ENCODE measurements around the gene ACER2. TPM values are rescaled to one million over a fixed set of nuclear protein-coding genes. Genes with fewer than 3 reads are reported as not detected.

Gene ACER2
- total and polyA plus RNA-seq, 4 donors, result 1.0 to 11.2 (median 3.3) TPM

DNA sequence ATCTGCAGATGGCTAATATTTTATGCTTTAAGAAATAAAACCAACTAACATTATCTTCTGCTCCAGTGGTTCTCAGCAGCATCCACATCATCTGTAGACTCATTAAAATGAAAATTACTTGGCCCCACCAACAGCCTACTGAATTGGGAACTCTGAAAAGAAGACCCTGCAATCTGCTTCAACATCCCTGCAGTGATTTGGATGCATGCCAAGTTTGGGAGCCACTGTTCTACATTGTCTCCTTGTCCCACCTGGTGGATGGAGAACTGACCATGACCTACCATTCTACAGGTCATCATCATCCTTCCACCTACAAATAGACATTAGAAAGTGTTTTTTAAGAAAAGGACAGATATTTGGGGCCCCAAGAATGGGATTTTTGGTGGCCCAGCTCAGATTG lies 71.1 kb downstream of the ACER2 start:
- H3K4me1 ChIP-seq (ENCODE audit: control insufficient read depth in 1 of 2, insufficient read depth in 2 of 2, low read length in 2 of 2), result no peaks in the 10 kb centered on the region
- no peaks in the 10 kb centered on the region for H3K36me3 ChIP-seq (ENCODE audit: control insufficient read depth in 1 of 2, insufficient read depth in 2 of 2, low read length in 1 of 2)
- no peak overlapping the region for H3K27ac ChIP-seq (ENCODE audit: low read depth in 1 of 2, low read length in 2 of 2)
- H3K27me3 ChIP-seq (ENCODE audit: control insufficient read depth in 1 of 2, insufficient read depth in 2 of 2, low read length in 1 of 2), result no peaks in the 10 kb centered on the region
- DNase-seq (no peak), ATAC-seq (ENCODE audit: low FRiP score) (no peak)
- no peak overlapping the region for H3K4me3 ChIP-seq (ENCODE audit: low read length in 2 of 2)
- intact Hi-C loops (cut with DNase I), result no loop called here
- H3K9me3 ChIP-seq (ENCODE audit: control insufficient read depth, low read length), result no peaks in the 10 kb centered on the region

DNA sequence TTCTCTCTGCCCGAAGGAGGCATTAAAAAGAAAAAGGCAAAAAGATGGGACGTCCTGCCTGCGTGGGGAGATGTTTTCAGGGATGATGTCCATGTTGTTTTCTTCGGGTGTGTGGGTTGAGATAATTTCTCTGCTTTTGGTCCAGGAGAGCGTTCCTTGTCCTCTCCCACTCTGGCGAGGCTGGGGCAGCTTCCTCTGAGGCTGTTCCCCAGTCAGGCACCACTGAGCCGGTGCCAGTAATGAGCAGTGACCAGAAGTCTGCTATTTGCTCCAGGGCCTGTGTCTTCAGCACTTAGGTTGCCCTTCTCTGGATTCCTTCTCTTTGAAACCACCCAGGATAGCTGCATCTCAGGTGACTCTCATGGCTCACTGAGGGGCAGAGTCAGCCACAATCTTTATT lies 71.5 kb downstream of the ACER2 start:
- 83 to 88% methylated on average over 7 of the region's 7 CpGs for WGBS, 2 donors
- H3K27me3 ChIP-seq (ENCODE audit: control insufficient read depth in 1 of 2, insufficient read depth in 2 of 2, low read length in 1 of 2), result no peaks in the 10 kb centered on the region
- no peak overlapping the region for H3K27ac ChIP-seq (ENCODE audit: low read depth in 1 of 2, low read length in 2 of 2)
- H3K9me3 ChIP-seq (ENCODE audit: control insufficient read depth, low read length), result peaks cover 1% of the 10 kb centered on the region
- ATAC-seq (ENCODE audit: low FRiP score) (no peak), DNase-seq (no peak)
- H3K36me3 ChIP-seq (ENCODE audit: control insufficient read depth in 1 of 2, insufficient read depth in 2 of 2, low read length in 1 of 2), result no peaks in the 10 kb centered on the region
- no peak overlapping the region for H3K4me3 ChIP-seq (ENCODE audit: low read length in 2 of 2)
- intact Hi-C loops (cut with DNase I), result no loop called here
- H3K4me1 ChIP-seq (ENCODE audit: control insufficient read depth in 1 of 2, insufficient read depth in 2 of 2, low read length in 2 of 2), result no peaks in the 10 kb centered on the region

DNA sequence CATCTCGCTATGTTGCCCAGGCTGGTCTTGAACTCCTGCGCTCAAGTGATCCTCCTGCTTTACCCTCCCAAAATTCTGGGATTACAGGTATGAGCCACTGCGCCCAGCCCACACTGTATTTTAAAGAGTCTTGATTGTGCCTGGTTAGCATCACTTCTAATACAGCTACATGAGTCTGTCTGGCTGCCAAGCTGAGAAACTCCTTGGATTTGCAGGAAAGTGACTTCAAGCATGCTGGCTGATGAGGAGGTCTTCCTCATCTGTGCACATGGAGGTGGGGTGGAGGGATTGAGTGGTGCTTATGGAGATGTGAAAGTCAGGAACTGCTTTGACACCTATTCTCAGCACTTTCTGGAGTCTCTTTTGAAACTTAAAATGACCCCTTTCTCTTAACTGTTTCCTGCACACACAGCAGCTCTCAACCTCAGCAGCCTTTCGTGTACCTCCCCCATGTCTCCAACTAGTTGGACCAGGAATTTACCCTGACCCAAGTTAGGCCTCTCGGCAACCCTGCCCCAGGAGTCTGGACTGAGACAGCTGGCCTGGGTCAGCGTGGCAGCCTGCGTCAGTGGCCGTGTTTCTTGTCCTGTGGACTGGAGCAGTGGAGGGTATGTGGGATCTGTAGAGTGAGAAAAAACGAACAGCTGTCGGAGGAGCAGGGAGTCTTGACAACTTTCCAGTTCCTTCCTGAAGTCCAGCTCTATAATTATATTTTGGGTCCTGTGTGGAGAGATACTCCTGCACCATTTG lies 72.5 kb downstream of the ACER2 start:
- ATAC-seq (ENCODE audit: low FRiP score) (no peak), DNase-seq (no peak)
- Histone ChIP-seq H3K4me1 (ENCODE audit: control insufficient read depth in 1 of 2, insufficient read depth in 2 of 2, low read length in 2 of 2) (no peaks in the 10 kb centered on the region), H3K9me3 (ENCODE audit: control insufficient read depth, low read length) (peaks cover 1% of the 10 kb centered on the region), H3K36me3 (ENCODE audit: control insufficient read depth in 1 of 2, insufficient read depth in 2 of 2, low read length in 1 of 2) (no peaks in the 10 kb centered on the region), H3K27me3 (ENCODE audit: control insufficient read depth in 1 of 2, insufficient read depth in 2 of 2, low read length in 1 of 2) (no peaks in the 10 kb centered on the region), H3K4me3 (ENCODE audit: low read length in 2 of 2) (no peak overlapping the region), H3K27ac (ENCODE audit: low read depth in 1 of 2, low read length in 2 of 2) (no peak overlapping the region)
- intact Hi-C loops (cut with DNase I), result no loop called here
- WGBS, 2 donors, result 71 to 73% methylated on average over 10 of the region's 10 CpGs

DNA sequence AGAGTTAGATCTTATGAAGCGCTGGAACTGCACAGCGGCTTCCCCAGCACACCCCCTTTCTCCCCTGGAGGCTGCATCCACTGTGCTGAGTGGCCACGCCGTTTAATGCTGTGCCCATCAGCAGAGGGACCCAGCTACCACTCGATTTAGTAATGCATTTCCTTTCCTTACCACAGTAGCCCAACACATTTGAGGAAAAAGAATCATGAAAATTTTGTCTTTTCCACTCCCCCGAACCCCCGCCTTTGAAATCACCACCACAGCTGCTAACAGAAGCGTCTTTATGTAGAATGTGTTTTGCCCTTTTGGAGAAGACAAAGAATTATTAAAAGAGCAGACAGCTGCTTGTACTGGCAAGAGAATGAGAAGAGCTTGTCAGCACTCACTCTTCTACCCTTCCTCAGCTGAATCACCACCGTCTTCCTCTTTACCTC lies 73.2 kb downstream of the ACER2 start:
- Histone ChIP-seq H3K4me3 (ENCODE audit: low read length in 2 of 2) (no peak overlapping the region), H3K27ac (ENCODE audit: low read depth in 1 of 2, low read length in 2 of 2) (no peak overlapping the region), H3K9me3 (ENCODE audit: control insufficient read depth, low read length) (peaks cover 1% of the 10 kb centered on the region), H3K4me1 (ENCODE audit: control insufficient read depth in 1 of 2, insufficient read depth in 2 of 2, low read length in 2 of 2) (no peaks in the 10 kb centered on the region), H3K36me3 (ENCODE audit: control insufficient read depth in 1 of 2, insufficient read depth in 2 of 2, low read length in 1 of 2) (no peaks in the 10 kb centered on the region), H3K27me3 (ENCODE audit: control insufficient read depth in 1 of 2, insufficient read depth in 2 of 2, low read length in 1 of 2) (no peaks in the 10 kb centered on the region)
- DNase-seq (no peak), ATAC-seq (ENCODE audit: low FRiP score) (no peak)
- 65 to 72% methylated on average over 9 of the region's 9 CpGs for WGBS, 2 donors
- intact Hi-C loops (cut with DNase I), result no loop called here

DNA sequence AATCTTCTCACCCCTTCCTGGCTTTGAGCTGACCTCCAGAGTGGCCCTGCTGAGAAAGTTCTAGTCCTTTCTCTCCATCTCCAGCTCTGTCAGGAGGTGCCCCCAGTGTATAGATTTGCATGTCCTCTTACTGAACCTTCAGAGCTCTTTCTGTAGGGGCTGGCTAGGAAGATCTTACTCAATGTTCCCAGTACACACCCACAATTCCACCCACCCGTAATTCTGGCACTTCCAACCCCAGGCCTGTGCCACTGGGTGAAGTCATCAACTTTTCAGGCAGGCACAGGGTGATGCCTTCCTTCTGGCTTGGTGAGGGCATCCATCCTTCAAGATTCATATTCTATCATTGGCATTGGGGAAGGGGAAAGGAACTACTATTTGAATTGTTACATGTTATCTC lies 75.9 kb downstream of the ACER2 start:
- Histone ChIP-seq H3K4me1 (ENCODE audit: control insufficient read depth in 1 of 2, insufficient read depth in 2 of 2, low read length in 2 of 2) (no peaks in the 10 kb centered on the region), H3K36me3 (ENCODE audit: control insufficient read depth in 1 of 2, insufficient read depth in 2 of 2, low read length in 1 of 2) (no peaks in the 10 kb centered on the region), H3K27me3 (ENCODE audit: control insufficient read depth in 1 of 2, insufficient read depth in 2 of 2, low read length in 1 of 2) (no peaks in the 10 kb centered on the region), H3K9me3 (ENCODE audit: control insufficient read depth, low read length) (peaks cover 1% of the 10 kb centered on the region), H3K27ac (ENCODE audit: low read depth in 1 of 2, low read length in 2 of 2) (no peak overlapping the region), H3K4me3 (ENCODE audit: low read length in 2 of 2) (no peak overlapping the region)
- DNase-seq, result no peak
- 43 to 45% methylated on average over 1 of the region's 1 CpG for WGBS, 2 donors
- intact Hi-C loops (cut with DNase I), result no loop called here
- ATAC-seq (ENCODE audit: low FRiP score), result no peak

DNA sequence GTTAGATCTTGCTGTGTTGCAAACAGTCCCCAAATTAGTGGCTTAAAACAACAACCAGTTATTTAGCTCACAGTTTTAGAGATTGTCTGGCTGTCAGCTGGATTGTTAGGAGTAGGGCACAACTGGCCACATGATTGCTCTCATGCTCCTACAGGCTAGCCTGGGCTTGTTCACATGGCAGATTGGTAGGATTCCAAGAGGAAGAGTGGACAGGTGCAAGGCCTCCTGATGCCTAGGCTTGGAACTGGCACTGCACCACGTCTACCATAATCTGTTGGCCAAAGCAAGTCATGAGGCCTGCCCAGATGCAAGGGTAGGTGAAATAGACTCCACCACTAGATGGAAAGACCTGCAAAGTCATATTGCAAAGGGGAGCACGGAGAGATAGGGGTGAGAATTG lies 76.4 kb downstream of the ACER2 start:
- ATAC-seq (ENCODE audit: low FRiP score), result no peak
- Histone ChIP-seq H3K4me1 (ENCODE audit: control insufficient read depth in 1 of 2, insufficient read depth in 2 of 2, low read length in 2 of 2) (no peaks in the 10 kb centered on the region), H3K27me3 (ENCODE audit: control insufficient read depth in 1 of 2, insufficient read depth in 2 of 2, low read length in 1 of 2) (no peaks in the 10 kb centered on the region), H3K27ac (ENCODE audit: low read depth in 1 of 2, low read length in 2 of 2) (no peak overlapping the region), H3K4me3 (ENCODE audit: low read length in 2 of 2) (no peak overlapping the region), H3K9me3 (ENCODE audit: control insufficient read depth, low read length) (peaks cover 1% of the 10 kb centered on the region), H3K36me3 (ENCODE audit: control insufficient read depth in 1 of 2, insufficient read depth in 2 of 2, low read length in 1 of 2) (no peaks in the 10 kb centered on the region)
- 77 to 80% methylated on average over 2 of the region's 2 CpGs for WGBS, 2 donors
- intact Hi-C loops (cut with DNase I), result no loop called here
- no peak for DNase-seq

DNA sequence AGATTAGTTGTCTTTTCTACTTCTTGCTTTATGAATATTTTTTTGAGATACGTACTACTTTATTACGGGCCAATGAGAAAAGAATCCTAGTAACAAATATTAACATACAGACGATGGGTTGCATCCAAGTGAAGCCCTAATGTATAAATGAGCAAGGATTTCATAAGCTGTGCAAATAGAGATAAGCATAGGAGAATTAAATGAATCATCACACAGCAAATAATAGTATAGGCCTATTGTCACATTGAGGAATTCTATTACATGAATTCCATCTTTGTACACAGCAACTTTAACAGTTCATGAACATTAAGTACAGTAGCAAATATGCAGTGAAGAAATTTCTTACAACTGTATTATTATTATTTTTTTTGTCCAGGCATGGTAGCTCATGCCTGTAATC lies 78.0 kb downstream of the ACER2 start:
- DNase-seq (no peak), ATAC-seq (ENCODE audit: low FRiP score) (no peak)
- no peaks in the 10 kb centered on the region for H3K4me1 ChIP-seq (ENCODE audit: control insufficient read depth in 1 of 2, insufficient read depth in 2 of 2, low read length in 2 of 2)
- no peak overlapping the region for H3K4me3 ChIP-seq (ENCODE audit: low read length in 2 of 2)
- H3K9me3 ChIP-seq (ENCODE audit: control insufficient read depth, low read length), result peaks cover 1% of the 10 kb centered on the region
- intact Hi-C loops (cut with DNase I), result no loop called here
- no peaks in the 10 kb centered on the region for H3K36me3 ChIP-seq (ENCODE audit: control insufficient read depth in 1 of 2, insufficient read depth in 2 of 2, low read length in 1 of 2)
- no peaks in the 10 kb centered on the region for H3K27me3 ChIP-seq (ENCODE audit: control insufficient read depth in 1 of 2, insufficient read depth in 2 of 2, low read length in 1 of 2)
- no peak overlapping the region for H3K27ac ChIP-seq (ENCODE audit: low read depth in 1 of 2, low read length in 2 of 2)
- WGBS, 2 donors, result 89 to 94% methylated on average over 3 of the region's 3 CpGs

DNA sequence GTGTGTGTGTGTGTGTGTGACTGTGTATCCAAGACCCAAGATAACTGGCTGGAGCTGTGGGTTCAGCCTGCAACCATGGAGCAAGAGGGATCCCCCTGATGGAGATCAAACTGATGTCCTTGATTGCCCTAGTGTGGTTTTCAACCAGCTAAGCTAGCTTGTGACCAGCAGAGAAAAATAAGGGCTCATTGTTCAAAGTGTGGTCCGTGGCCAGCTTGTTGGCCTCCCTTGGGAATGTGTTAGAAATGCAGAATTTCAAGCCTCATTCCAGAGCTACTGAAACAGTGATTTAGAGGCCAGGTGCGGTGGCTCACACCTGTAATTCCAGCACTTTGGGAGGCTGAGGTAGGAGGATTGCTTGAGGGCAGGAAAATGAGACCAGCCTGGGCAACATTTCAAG lies 79.9 kb downstream of the ACER2 start:
- no peak for ATAC-seq (ENCODE audit: low FRiP score)
- Histone ChIP-seq H3K36me3 (ENCODE audit: control insufficient read depth in 1 of 2, insufficient read depth in 2 of 2, low read length in 1 of 2) (no peaks in the 10 kb centered on the region), H3K4me1 (ENCODE audit: control insufficient read depth in 1 of 2, insufficient read depth in 2 of 2, low read length in 2 of 2) (no peaks in the 10 kb centered on the region), H3K27ac (ENCODE audit: low read depth in 1 of 2, low read length in 2 of 2) (no peak overlapping the region), H3K4me3 (ENCODE audit: low read length in 2 of 2) (no peak overlapping the region), H3K27me3 (ENCODE audit: control insufficient read depth in 1 of 2, insufficient read depth in 2 of 2, low read length in 1 of 2) (no peaks in the 10 kb centered on the region), H3K9me3 (ENCODE audit: control insufficient read depth, low read length) (peaks cover 1% of the 10 kb centered on the region)
- intact Hi-C loops (cut with DNase I), result no loop called here
- DNase-seq, result no peak
- WGBS, 2 donors, result 57 to 68% methylated on average over 2 of the region's 2 CpGs

DNA sequence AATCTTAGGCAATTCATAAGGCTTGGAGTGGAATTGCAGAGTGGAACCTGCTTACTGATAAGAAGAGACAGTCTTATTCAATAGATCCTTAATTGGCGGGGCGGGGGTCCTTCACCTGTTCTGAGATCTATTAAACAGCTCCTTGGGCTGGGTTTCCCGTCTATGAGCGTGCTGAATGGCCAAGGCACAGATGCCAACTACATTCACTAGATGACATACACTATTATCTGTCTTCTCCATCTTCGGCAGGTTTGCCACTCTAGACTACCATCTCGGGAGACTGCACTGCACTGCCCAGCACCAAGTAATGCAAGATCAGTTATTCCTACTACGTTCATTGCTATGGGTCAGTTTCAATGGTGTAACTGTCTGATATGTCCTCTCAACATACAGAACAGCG lies 81.5 kb downstream of the ACER2 start:
- no peaks in the 10 kb centered on the region for H3K27me3 ChIP-seq (ENCODE audit: control insufficient read depth in 1 of 2, insufficient read depth in 2 of 2, low read length in 1 of 2)
- no peaks in the 10 kb centered on the region for H3K9me3 ChIP-seq (ENCODE audit: control insufficient read depth, low read length)
- no peak for DNase-seq
- no peaks in the 10 kb centered on the region for H3K36me3 ChIP-seq (ENCODE audit: control insufficient read depth in 1 of 2, insufficient read depth in 2 of 2, low read length in 1 of 2)
- 89 to 92% methylated on average over 8 of the region's 8 CpGs for WGBS, 2 donors
- no peak overlapping the region for H3K4me3 ChIP-seq (ENCODE audit: low read length in 2 of 2)
- H3K4me1 ChIP-seq (ENCODE audit: control insufficient read depth in 1 of 2, insufficient read depth in 2 of 2, low read length in 2 of 2), result no peaks in the 10 kb centered on the region
- H3K27ac ChIP-seq (ENCODE audit: low read depth in 1 of 2, low read length in 2 of 2), result no peak overlapping the region
- no peak for ATAC-seq (ENCODE audit: low FRiP score)
- intact Hi-C loops (cut with DNase I), result no loop called here
